Prostate gland (tissue), 2 donors: ENCODE results near the gene N4BP2.

ENCODE experiments used
- POLR2A ChIP-seq: fragments of 450-650 bp; IDR thresholded peaks from one replicate; pipeline ENCODE4 v1.6.1; 2016; ENCODE audit warnings: antibody characterized with exemption, mild to moderate bottlenecking
- TF ChIP-seq, protein P1 (sequence below), 4 experiments: fragments of 200-600 bp in 2 of 4; fragments of 450-650 bp in 2 of 4; sonication (generic) in 2 of 4; IDR thresholded peaks; 1 replicate in 3 of 4; 2 replicates in 1 of 4; pipeline ENCODE4 v1.5.1; 2016 to 2019; ENCODE audit warnings: antibody characterized with exemption in 4 of 4, mild to moderate bottlenecking in 2 of 4, moderate library complexity in 2 of 4

DNA sequence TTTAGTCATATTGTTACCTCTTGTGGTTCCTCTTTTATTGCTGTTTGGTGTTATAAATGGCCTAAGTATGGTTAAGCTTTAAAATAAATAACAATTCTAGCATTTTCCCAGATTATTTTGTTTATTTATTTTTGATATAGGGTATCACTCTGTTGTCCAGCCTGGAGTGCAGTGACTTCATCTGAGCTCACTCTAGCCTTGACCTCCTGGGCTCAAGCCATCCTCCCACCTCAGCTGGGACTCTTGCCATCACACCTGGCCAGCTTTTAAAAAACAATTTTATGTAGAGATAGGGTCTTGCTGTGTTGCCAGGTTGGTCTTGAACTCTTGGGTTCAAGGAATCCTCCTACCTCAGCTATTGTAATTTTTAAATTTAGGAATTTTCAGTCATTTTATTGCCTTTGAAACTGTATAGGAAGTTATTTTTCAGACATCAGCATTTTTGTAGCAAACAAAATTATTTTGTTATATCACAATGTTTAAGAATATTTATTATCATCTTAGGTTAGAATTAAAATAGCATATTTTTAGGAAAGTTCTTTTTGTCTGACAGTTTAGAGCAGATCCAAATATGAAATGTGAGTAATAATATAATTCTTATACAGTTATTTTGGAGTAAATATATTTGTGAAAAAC is 73.9 kb downstream of the N4BP2 start:
- TF ChIP-seq, protein P1, sequence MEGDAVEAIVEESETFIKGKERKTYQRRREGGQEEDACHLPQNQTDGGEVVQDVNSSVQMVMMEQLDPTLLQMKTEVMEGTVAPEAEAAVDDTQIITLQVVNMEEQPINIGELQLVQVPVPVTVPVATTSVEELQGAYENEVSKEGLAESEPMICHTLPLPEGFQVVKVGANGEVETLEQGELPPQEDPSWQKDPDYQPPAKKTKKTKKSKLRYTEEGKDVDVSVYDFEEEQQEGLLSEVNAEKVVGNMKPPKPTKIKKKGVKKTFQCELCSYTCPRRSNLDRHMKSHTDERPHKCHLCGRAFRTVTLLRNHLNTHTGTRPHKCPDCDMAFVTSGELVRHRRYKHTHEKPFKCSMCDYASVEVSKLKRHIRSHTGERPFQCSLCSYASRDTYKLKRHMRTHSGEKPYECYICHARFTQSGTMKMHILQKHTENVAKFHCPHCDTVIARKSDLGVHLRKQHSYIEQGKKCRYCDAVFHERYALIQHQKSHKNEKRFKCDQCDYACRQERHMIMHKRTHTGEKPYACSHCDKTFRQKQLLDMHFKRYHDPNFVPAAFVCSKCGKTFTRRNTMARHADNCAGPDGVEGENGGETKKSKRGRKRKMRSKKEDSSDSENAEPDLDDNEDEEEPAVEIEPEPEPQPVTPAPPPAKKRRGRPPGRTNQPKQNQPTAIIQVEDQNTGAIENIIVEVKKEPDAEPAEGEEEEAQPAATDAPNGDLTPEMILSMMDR (IDR thresholded peaks at IDR 0.05) = no peak
- no peak for TF ChIP-seq POLR2A
